ENCODE measurements around the gene CHP1.

CHP1 gene

DNA sequence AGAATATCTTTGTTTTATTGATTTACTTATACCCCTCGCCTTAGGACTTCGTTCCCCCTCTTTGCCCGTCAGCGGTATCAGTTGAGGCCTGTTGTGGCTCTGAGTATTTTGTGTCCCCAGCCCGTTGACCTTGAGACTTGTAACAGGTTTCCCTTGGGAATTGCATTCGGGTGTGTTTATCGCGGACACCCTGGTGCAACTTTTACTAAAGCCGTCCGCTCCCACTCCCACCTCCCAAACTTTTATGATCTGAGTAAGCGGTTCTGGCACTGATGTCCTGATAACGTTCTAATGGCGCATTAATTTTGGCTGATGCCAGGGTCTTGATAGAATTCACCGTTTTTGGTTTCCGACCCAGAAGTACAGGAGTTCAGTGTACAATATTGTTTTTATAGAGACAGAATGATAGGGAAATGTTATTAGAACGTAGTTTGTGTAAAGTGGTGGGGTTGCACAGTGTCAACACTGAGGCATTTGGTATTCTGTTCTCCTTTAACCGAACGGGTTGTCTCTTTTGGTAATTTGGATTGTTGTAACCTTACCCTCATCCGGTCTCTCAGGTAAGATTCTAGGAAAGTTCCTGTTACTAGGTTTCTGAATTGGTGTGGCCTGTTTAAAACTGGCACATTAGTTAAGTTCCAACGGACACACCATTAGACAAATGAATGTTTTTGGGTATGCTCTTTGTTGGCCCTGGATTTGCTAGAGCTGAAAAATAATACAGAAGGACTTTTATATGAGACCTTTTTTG is 53.5 kb downstream of the CHP1 start:
- peak overlapping the region; percentile 98 for H3K9ac ChIP-seq (ENCODE audit: low read depth, low read length, poor library complexity, severe bottlenecking)
- H3K9me3 ChIP-seq (ENCODE audit: insufficient read depth, low read depth, low read length): no peaks in the 10 kb centered on the region
- TF ChIP-seq CTCF (conservative IDR thresholded peaks at IDR 0.05; ENCODE audit: low read length) (no peak), EZH2phosphoT487 (IDR thresholded peaks at IDR 0.05; ENCODE audit: borderline replicate concordance) (no peak)
- H3K4me3 ChIP-seq (ENCODE audit: low read length, poor library complexity, severe bottlenecking): peak overlapping the region; percentile 90
- H3K9me2 ChIP-seq (replicated peaks; ENCODE audit: low read depth, low read length): no peaks in the 10 kb centered on the region
- peaks cover 38% of the 10 kb centered on the region for H3K4me1 ChIP-seq (ENCODE audit: insufficient read depth, low read length, poor library complexity, severe bottlenecking)
- H4K20me1 ChIP-seq (ENCODE audit: insufficient read depth, low read length, poor library complexity, severe bottlenecking): peaks cover 52% of the 10 kb centered on the region
- peak overlapping the region; percentile 69 for H3K4me2 ChIP-seq (ENCODE audit: low read depth, low read length, poor library complexity, severe bottlenecking)
- H3K27me3 ChIP-seq (ENCODE audit: insufficient read depth, low read length, poor library complexity, severe bottlenecking): peaks cover 5% of the 10 kb centered on the region
- H3K36me3 ChIP-seq (ENCODE audit: insufficient read depth, low read length): peaks cover 25% of the 10 kb centered on the region
- H2AFZ ChIP-seq (ENCODE audit: low read length): peak overlapping the region; percentile 76; the same call in 1 of the 2 replicates
- peaks cover 57% of the 10 kb centered on the region for H3K79me2 ChIP-seq (ENCODE audit: insufficient read depth, low read length)
- no peaks in the 10 kb centered on the region for H3F3A ChIP-seq (ENCODE audit: low read depth)

- H3K9me2 ChIP-seq (replicated peaks; ENCODE audit: low read depth, low read length): no peaks in the 10 kb centered on the region
- no peak overlapping the region for H2AFZ ChIP-seq (ENCODE audit: low read length)
- H3K4me1 ChIP-seq (ENCODE audit: insufficient read depth, low read length, poor library complexity, severe bottlenecking): peaks cover 38% of the 10 kb centered on the region
- H3K79me2 ChIP-seq (ENCODE audit: insufficient read depth, low read length): peaks cover 62% of the 10 kb centered on the region
- peak overlapping the region; percentile 90 for H3K4me3 ChIP-seq (ENCODE audit: low read length, poor library complexity, severe bottlenecking)
- TF ChIP-seq CTCF (conservative IDR thresholded peaks at IDR 0.05; ENCODE audit: low read length): no peak
- H3K36me3 ChIP-seq (ENCODE audit: insufficient read depth, low read length): peaks cover 18% of the 10 kb centered on the region
- H3K9me3 ChIP-seq (ENCODE audit: insufficient read depth, low read depth, low read length): no peaks in the 10 kb centered on the region
- H3K4me2 ChIP-seq (ENCODE audit: low read depth, low read length, poor library complexity, severe bottlenecking): peak overlapping the region; percentile 69
- peak overlapping the region; percentile 98 for H3K9ac ChIP-seq (ENCODE audit: low read depth, low read length, poor library complexity, severe bottlenecking)
- H3F3A ChIP-seq (ENCODE audit: low read depth): no peaks in the 10 kb centered on the region
- H4K20me1 ChIP-seq (ENCODE audit: insufficient read depth, low read length, poor library complexity, severe bottlenecking): peaks cover 56% of the 10 kb centered on the region
- H3K27me3 ChIP-seq (ENCODE audit: insufficient read depth, low read length, poor library complexity, severe bottlenecking): peaks cover 5% of the 10 kb centered on the region
These were observed 54.2 kb downstream of the CHP1 start for GRCh38 chr15:41285285-41285684.

GRCh38 chr15:41286665-41287333 is 55.7 kb downstream of the CHP1 start:
- TF ChIP-seq EZH2phosphoT487 (IDR thresholded peaks at IDR 0.05; ENCODE audit: borderline replicate concordance): no peak
- H3K27me3 ChIP-seq (ENCODE audit: insufficient read depth, low read length, poor library complexity, severe bottlenecking): peaks cover 5% of the 10 kb centered on the region
- peaks cover 38% of the 10 kb centered on the region for H3K4me1 ChIP-seq (ENCODE audit: insufficient read depth, low read length, poor library complexity, severe bottlenecking)
- no peaks in the 10 kb centered on the region for H3F3A ChIP-seq (ENCODE audit: low read depth)
- H3K9me2 ChIP-seq (replicated peaks; ENCODE audit: low read depth, low read length): no peaks in the 10 kb centered on the region
- no peak overlapping the region for H2AFZ ChIP-seq (ENCODE audit: low read length)
- H3K79me2 ChIP-seq (ENCODE audit: insufficient read depth, low read length): peaks cover 70% of the 10 kb centered on the region
- H3K9me3 ChIP-seq (ENCODE audit: insufficient read depth, low read depth, low read length): no peaks in the 10 kb centered on the region
- H3K4me3 ChIP-seq (ENCODE audit: low read length, poor library complexity, severe bottlenecking): peak overlapping the region; percentile 90
- H4K20me1 ChIP-seq (ENCODE audit: insufficient read depth, low read length, poor library complexity, severe bottlenecking): peaks cover 56% of the 10 kb centered on the region
- peaks cover 18% of the 10 kb centered on the region for H3K36me3 ChIP-seq (ENCODE audit: insufficient read depth, low read length)
- H3K9ac ChIP-seq (ENCODE audit: low read depth, low read length, poor library complexity, severe bottlenecking): peak overlapping the region; percentile 98
- H3K4me2 ChIP-seq (ENCODE audit: low read depth, low read length, poor library complexity, severe bottlenecking): peak overlapping the region; percentile 69
